HepG2 (cell line): ENCODE measurements around the gene EMC9. TPM values are rescaled to one million over a fixed set of nuclear protein-coding genes. Genes with fewer than 3 reads are reported as not detected.
A peak's percentile ranks its signal among the peaks of the same experiment; 100 is the strongest.

Experiments used
- ATF7-NPFF ChIP-seq: sonication (generic); formaldehyde crosslinking; IDR thresholded peaks from 2 replicates; pipeline ENCODE4 v1.8.1; 2023; ENCODE audit warnings: mild to moderate bottlenecking, low read depth, missing genetic modification reagents, moderate library complexity
- FOXA3 ChIP-seq: IDR thresholded peaks from 2 replicates; pipeline ENCODE4 v1.6.1; 2016; ENCODE audit warnings: missing genetic modification reagents, missing compliant biosample characterization
- GLI4 ChIP-seq: sonication (generic); formaldehyde crosslinking; IDR thresholded peaks from 2 replicates; pipeline ENCODE4 v1.5.1; 2020; ENCODE audit warnings: missing genetic modification reagents, mild to moderate bottlenecking, moderate library complexity, borderline replicate concordance
- HMG20B ChIP-seq: conservative IDR thresholded peaks from 2 replicates; pipeline ENCODE4 v1.6.1; 2016; ENCODE audit warnings: missing genetic modification reagents, missing compliant biosample characterization
- KLF6 ChIP-seq: IDR thresholded peaks from 2 replicates; pipeline ENCODE4 v1.8.0; 2016; ENCODE audit warnings: missing biosample characterization, missing genetic modification reagents
- MATR3 ChIP-seq: sonication (generic); formaldehyde crosslinking; IDR thresholded peaks from 2 replicates; pipeline ENCODE4 v1.4.0; 2020; ENCODE audit warnings: missing genetic modification reagents
- NFIC ChIP-seq: IDR thresholded peaks from 2 replicates; pipeline ENCODE4 v1.6.1; 2012; ENCODE audit warnings: mild to moderate bottlenecking, low read length, inconsistent platforms
- POLR2AphosphoS2 ChIP-seq: IDR thresholded peaks from 2 replicates; pipeline ENCODE4 v1.6.1; 2011; ENCODE audit warnings: low read depth, low read length, improper control_type of control experiment
- SIN3A ChIP-seq: IDR thresholded peaks from 2 replicates; pipeline ENCODE4 v1.6.1; 2011; ENCODE audit warnings: low read depth, mild to moderate bottlenecking, control low read depth, low read length, borderline replicate concordance
- ZNF335 ChIP-seq: sonication (generic); formaldehyde crosslinking; IDR thresholded peaks from 2 replicates; pipeline ENCODE4 v1.4.0; 2020; ENCODE audit warnings: missing genetic modification reagents
- ZNF550 ChIP-seq: sonication (generic); formaldehyde crosslinking; IDR thresholded peaks from 2 replicates; pipeline ENCODE4 v1.4.0; 2020; ENCODE audit warnings: mild to moderate bottlenecking, missing genetic modification reagents, borderline replicate concordance
- ZNF75D ChIP-seq: sonication (generic); formaldehyde crosslinking; IDR thresholded peaks from 2 replicates; pipeline ENCODE4 v1.8.1; 2023; ENCODE audit warnings: missing genetic modification reagents, mild to moderate bottlenecking, borderline replicate concordance
- ZNF792 ChIP-seq: IDR thresholded peaks from 2 replicates; pipeline ENCODE4 v1.6.1; 2016
- ZSCAN31 ChIP-seq: sonication (generic); formaldehyde crosslinking; IDR thresholded peaks from 2 replicates; pipeline ENCODE4 v1.5.0; 2020; ENCODE audit warnings: low read depth, mild to moderate bottlenecking, missing genetic modification reagents
- polyA plus RNA-seq, 8 experiments: library from polyadenylated mRNA; depleted of rRNA in 3 of 8; stranded (reverse) in 7 of 8; unstranded in 1 of 8; fragments of >200 nt; fragmentation: Illumina TruSeq in 4 of 8; extraction: Trizol in 4 of 8; gene quantifications; 2 replicates each; pipeline versions ENCODE4 v1.2.1 to v1.2.3, GENCODE V29; 2011 to 2016; ENCODE audit warnings: low read depth in 4 of 8, missing spikeins in 1 of 8, mixed read lengths in 1 of 8; ENCODE audit not compliant: insufficient read depth in 1 of 8
- total RNA-seq, 5 experiments: library from RNA; depleted of rRNA; stranded (reverse); fragments of >200 nt; fragmentation: Illumina TruSeq; extraction: Trizol; gene quantifications; 2 replicates each; pipeline ENCODE4 v1.2.3, GENCODE V29; 2016; ENCODE audit warnings: low read depth in 1 of 5
- TF ChIP-seq, protein P1 (sequence below): sonication (generic); formaldehyde crosslinking; IDR thresholded peaks from one replicate; pipeline ENCODE4 v1.5.1; 2020; ENCODE audit warnings: mild to moderate bottlenecking, missing genetic modification reagents; ENCODE audit errors: not compliant biosample characterization
- TF ChIP-seq, protein P2 (sequence below): sonication (generic); formaldehyde crosslinking; IDR thresholded peaks from 2 replicates; pipeline ENCODE4 v1.4.0; 2020; ENCODE audit warnings: missing genetic modification reagents
- TF ChIP-seq, protein P3 (sequence below): sonication (generic); formaldehyde crosslinking; IDR thresholded peaks from 2 replicates; pipeline ENCODE4 v1.5.1; 2020; ENCODE audit warnings: missing genetic modification reagents, mild to moderate bottlenecking, borderline replicate concordance

Gene EMC9
- total and polyA plus RNA-seq, 2 of the 13 experiments (the other 11 are each of a cell fraction or from before 2014, with no cell fraction given), result 60.5 to 78.7 TPM

DNA sequence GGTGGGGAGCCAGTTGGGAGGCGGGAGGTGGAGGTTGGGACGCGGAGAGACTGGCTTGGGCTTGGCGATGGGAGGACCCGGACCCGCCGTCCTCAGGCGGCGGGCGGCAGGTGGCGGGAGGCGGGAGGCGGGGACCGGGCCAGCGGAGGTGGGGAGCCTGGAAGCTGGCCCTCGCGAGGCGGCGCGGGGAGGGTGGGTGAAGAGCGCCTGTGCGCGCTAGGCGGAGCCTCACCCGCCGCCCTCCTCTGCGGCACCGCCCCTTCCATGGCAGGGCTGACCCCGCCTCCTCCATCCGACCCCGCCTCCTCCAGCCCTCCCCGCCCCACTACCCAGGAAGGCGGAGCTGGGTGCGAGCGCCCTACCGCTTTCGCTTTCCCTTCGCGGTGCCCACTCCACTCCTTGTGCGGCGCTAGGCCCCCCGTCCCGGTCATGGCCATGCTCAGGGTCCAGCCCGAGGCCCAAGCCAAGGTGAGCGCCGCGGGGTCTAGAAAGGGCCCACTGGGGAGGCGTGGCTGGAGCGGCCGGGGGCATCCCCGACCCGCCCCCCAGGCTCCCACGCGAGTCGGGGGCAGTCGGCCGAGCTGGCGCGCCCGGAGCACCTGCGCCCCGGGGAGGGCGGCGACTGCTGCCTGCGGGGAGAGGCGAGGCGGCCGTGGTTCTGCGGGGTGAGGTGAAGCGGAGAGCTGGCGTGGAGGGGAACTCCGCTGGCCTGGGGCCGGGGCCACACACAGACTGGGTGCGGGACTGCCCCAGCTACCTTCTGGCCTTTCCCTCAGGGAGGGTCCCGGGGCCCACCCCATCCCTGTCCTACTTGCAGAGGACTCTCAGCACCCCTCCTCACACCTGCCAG lies 5.3 kb downstream of the EMC9 start, which contains the start of gene PSME1 (continued):
- TF ChIP-seq, protein P1, sequence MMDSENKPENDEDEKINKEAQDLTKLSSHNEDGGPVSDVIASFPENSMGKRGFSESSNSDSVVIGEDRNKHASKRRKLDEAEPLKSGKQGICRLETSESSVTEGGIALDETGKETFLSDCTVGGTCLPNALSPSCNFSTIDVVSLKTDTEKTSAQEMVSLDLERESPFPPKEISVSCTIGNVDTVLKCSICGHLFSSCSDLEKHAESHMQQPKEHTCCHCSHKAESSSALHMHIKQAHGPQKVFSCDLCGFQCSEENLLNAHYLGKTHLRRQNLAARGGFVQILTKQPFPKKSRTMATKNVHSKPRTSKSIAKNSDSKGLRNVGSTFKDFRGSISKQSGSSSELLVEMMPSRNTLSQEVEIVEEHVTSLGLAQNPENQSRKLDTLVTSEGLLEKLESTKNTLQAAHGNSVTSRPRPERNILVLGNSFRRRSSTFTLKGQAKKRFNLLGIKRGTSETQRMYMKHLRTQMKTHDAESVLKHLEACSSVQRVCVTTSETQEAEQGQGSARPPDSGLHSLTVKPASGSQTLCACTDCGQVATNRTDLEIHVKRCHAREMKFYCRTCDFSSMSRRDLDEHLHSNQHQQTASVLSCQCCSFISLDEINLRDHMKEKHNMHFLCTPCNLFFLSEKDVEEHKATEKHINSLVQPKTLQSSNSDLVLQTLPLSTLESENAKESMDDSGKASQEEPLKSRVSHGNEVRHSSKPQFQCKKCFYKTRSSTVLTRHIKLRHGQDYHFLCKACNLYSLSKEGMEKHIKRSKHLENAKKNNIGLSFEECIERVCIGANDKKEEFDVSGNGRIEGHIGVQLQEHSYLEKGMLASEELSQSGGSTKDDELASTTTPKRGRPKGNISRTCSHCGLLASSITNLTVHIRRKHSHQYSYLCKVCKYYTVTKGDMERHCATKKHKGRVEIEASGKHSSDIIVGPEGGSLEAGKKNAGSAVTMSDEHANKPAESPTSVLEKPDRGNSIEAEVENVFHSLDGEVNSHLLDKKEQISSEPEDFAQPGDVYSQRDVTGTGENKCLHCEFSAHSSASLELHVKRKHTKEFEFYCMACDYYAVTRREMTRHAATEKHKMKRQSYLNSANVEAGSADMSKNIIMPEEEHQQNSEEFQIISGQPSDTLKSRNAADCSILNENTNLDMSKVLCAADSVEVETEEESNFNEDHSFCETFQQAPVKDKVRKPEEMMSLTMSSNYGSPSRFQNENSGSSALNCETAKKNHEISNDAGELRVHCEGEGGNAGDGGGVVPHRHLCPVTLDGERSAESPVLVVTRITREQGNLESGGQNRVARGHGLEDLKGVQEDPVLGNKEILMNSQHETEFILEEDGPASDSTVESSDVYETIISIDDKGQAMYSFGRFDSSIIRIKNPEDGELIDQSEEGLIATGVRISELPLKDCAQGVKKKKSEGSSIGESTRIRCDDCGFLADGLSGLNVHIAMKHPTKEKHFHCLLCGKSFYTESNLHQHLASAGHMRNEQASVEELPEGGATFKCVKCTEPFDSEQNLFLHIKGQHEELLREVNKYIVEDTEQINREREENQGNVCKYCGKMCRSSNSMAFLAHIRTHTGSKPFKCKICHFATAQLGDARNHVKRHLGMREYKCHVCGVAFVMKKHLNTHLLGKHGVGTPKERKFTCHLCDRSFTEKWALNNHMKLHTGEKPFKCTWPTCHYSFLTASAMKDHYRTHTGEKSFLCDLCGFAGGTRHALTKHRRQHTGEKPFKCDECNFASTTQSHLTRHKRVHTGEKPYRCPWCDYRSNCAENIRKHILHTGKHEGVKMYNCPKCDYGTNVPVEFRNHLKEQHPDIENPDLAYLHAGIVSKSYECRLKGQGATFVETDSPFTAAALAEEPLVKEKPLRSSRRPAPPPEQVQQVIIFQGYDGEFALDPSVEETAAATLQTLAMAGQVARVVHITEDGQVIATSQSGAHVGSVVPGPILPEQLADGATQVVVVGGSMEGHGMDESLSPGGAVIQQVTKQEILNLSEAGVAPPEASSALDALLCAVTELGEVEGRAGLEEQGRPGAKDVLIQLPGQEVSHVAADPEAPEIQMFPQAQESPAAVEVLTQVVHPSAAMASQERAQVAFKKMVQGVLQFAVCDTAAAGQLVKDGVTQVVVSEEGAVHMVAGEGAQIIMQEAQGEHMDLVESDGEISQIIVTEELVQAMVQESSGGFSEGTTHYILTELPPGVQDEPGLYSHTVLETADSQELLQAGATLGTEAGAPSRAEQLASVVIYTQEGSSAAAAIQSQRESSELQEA (CRISPR knock-in tag), result peak; percentile 89
- TF ChIP-seq KLF6 (CRISPR knock-in tag) (peak; percentile 64; the same call in 1 of the 2 replicates), GLI4 (CRISPR knock-in tag) (peak; percentile 96), NFIC (no peak), ZNF75D (CRISPR knock-in tag) (no peak), SIN3A (peak; percentile 73; the same call in 1 of the 2 replicates), FOXA3 (CRISPR knock-in tag) (peak; percentile 73), ZNF335 (CRISPR knock-in tag) (peak; percentile 80), ZSCAN31 (CRISPR knock-in tag) (peak; percentile 61), MATR3 (CRISPR knock-in tag) (0 out of 2 replicates have a peak, but pooled peaks have one; percentile 58), ZNF792 (CRISPR knock-in tag) (peak; percentile 24), HMG20B (peak; percentile 75), POLR2AphosphoS2 (no peak), ZNF550 (CRISPR knock-in tag) (peak; percentile 72; the same call in 1 of the 2 replicates), ATF7-NPFF (CRISPR knock-in tag) (peak; percentile 93; the same call in 1 of the 2 replicates)
- TF ChIP-seq, protein P2, sequence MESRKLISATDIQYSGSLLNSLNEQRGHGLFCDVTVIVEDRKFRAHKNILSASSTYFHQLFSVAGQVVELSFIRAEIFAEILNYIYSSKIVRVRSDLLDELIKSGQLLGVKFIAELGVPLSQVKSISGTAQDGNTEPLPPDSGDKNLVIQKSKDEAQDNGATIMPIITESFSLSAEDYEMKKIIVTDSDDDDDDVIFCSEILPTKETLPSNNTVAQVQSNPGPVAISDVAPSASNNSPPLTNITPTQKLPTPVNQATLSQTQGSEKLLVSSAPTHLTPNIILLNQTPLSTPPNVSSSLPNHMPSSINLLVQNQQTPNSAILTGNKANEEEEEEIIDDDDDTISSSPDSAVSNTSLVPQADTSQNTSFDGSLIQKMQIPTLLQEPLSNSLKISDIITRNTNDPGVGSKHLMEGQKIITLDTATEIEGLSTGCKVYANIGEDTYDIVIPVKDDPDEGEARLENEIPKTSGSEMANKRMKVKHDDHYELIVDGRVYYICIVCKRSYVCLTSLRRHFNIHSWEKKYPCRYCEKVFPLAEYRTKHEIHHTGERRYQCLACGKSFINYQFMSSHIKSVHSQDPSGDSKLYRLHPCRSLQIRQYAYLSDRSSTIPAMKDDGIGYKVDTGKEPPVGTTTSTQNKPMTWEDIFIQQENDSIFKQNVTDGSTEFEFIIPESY (CRISPR knock-in tag), result peak; percentile 9; the same call in 1 of the 2 replicates
- TF ChIP-seq, protein P3, sequence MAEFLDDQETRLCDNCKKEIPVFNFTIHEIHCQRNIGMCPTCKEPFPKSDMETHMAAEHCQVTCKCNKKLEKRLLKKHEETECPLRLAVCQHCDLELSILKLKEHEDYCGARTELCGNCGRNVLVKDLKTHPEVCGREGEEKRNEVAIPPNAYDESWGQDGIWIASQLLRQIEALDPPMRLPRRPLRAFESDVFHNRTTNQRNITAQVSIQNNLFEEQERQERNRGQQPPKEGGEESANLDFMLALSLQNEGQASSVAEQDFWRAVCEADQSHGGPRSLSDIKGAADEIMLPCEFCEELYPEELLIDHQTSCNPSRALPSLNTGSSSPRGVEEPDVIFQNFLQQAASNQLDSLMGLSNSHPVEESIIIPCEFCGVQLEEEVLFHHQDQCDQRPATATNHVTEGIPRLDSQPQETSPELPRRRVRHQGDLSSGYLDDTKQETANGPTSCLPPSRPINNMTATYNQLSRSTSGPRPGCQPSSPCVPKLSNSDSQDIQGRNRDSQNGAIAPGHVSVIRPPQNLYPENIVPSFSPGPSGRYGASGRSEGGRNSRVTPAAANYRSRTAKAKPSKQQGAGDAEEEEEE, result no peak; the same call in 1 of the 2 replicates
